Measurements from ENCODE around the gene DENND1A. TPM values are rescaled to one million over a fixed set of nuclear protein-coding genes. Genes with fewer than 3 reads are reported as not detected.

Gene DENND1A
- total and polyA plus RNA-seq, 2 of the 13 experiments (the other 11 are each of a cell fraction or from before 2014, with no cell fraction given): 14.8 to 30.1 TPM

DNA sequence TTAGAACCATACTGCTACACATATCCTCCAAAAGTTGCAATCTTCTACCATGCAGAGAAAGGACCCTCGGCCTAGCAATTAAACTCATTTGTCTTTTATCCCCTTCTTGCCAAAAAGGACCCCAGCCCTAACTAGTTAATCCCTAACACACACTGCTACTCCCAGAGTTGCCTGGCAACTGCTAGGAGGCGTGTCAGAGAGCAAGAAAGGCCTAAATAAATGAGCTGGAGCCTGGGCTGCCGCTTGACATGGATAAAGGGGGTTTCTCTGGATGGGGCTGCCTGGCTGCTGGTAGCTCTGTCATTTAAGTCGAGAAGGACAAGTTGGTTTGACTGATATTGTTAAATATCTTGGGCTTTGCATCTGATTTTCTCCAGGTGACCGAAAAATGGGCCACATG lies 379.1 kb downstream of the DENND1A start:
- no peaks in the 10 kb centered on the region for H3K79me2 ChIP-seq (ENCODE audit: insufficient read depth, low read length)
- ATAC-seq: no peak
- no peak overlapping the region for H3K4me2 ChIP-seq (ENCODE audit: low read depth, low read length)
- no peaks in the 10 kb centered on the region for H3K9me3 ChIP-seq (ENCODE audit: low read length)
- in situ Hi-C loops (cut with HindIII; ENCODE audit: extremely low pct_ligation_motif_present, low pct_unique_long_range_greater_than_20kb): no loop called here
- H3K4me3 ChIP-seq (replicated peaks in 1 of 3; ENCODE audit: insufficient read depth in 1 of 3, low read depth in 2 of 3, low read length in 3 of 3): no peak overlapping the region
- ChIA-PET POLR2A (no interaction called here), CTCF (ENCODE audit: low intra/inter-chr PET ratio, low total read pairs) (no interaction called here)
- H3K27me3 ChIP-seq (ENCODE audit: control insufficient read depth in 1 of 2, insufficient read depth in 2 of 2, low read length in 2 of 2): no peaks in the 10 kb centered on the region
- DNase-seq (ENCODE audit: low spot score): no peak
- WGBS (ENCODE audit: low lambda C conversion rate): 94% methylated on average over 4 of the region's 5 CpGs
- no TSS peak for BruUV-seq (replicated peaks)
- H4K20me1 ChIP-seq (ENCODE audit: insufficient read depth, low read length): no peaks in the 10 kb centered on the region
- no peak overlapping the region for H3K9ac ChIP-seq (ENCODE audit: insufficient read depth, low read depth, low read length)
- H2AFZ ChIP-seq (ENCODE audit: low read length): no peak overlapping the region
- H3K36me3 ChIP-seq (replicated peaks in 1 of 2; ENCODE audit: control insufficient read depth in 1 of 2, insufficient read depth in 2 of 2, low read length in 2 of 2): peaks cover 3 to 27% of the 10 kb centered on the region in 2 experiments; a peak in 4 of 5 replicates
- no peak for FAIRE-seq
- intact Hi-C loops (cut with micrococcal nuclease; ENCODE audit: unreplicated experiment): no loop called here
- no peaks in the 10 kb centered on the region for H3K4me1 ChIP-seq (ENCODE audit: insufficient read depth, low read length)
- no peak overlapping the region for H3K27ac ChIP-seq (ENCODE audit: extremely low read length, insufficient read depth, low read length)
- TF ChIP-seq EZH2 (conservative IDR thresholded peaks at IDR 0.05; ENCODE audit: low read depth, low read length): no peak

DNA sequence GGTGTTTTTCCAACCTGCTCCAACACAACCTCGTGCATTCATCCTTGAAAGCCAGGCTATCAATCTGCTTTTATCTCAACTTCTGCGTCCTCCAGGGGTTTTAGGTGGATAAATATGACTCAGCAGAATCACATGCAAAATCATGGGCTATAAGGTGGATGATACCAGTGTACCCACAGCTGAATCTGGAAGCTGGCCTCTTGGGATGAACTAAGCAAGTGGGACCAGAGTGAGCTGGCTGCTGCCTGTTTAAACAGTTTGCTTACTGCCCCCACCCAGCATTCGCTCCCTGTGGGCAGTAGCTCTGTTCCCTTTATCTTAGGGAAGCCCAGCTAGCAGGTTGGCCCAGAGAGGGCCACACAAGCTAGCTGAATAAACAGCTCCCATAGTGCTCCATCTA lies 379.9 kb downstream of the DENND1A start:
- CTCF ChIA-PET (ENCODE audit: low intra/inter-chr PET ratio, low total read pairs): no interaction called here
- Histone ChIP-seq H3K4me3 (replicated peaks in 1 of 3; ENCODE audit: insufficient read depth in 1 of 3, low read depth in 2 of 3, low read length in 3 of 3) (no peak overlapping the region), H2AFZ (ENCODE audit: low read length) (no peak overlapping the region), H3K36me3 (replicated peaks in 1 of 2; ENCODE audit: control insufficient read depth in 1 of 2, insufficient read depth in 2 of 2, low read length in 2 of 2) (peaks cover 1 to 19% of the 10 kb centered on the region in 2 experiments; a peak in 3 of 5 replicates), H3K9me3 (ENCODE audit: low read length) (no peaks in the 10 kb centered on the region), H3K79me2 (ENCODE audit: insufficient read depth, low read length) (no peaks in the 10 kb centered on the region), H3K9ac (ENCODE audit: insufficient read depth, low read depth, low read length) (no peak overlapping the region), H3K4me2 (ENCODE audit: low read depth, low read length) (no peak overlapping the region), H3K4me1 (ENCODE audit: insufficient read depth, low read length) (no peaks in the 10 kb centered on the region), H3K27me3 (ENCODE audit: control insufficient read depth in 1 of 2, insufficient read depth in 2 of 2, low read length in 2 of 2) (no peaks in the 10 kb centered on the region), H4K20me1 (ENCODE audit: insufficient read depth, low read length) (no peaks in the 10 kb centered on the region), H3K27ac (ENCODE audit: extremely low read length, insufficient read depth, low read length) (no peak overlapping the region)
- 90% methylated on average over 3 of the region's 3 CpGs for WGBS (ENCODE audit: low lambda C conversion rate)
- BruUV-seq (replicated peaks): no TSS peak
- POLR2A ChIA-PET: no interaction called here
- in situ Hi-C loops (cut with HindIII; ENCODE audit: extremely low pct_ligation_motif_present, low pct_unique_long_range_greater_than_20kb): no loop called here
- ATAC-seq: no peak
- no peak for FAIRE-seq
- no peak for DNase-seq (ENCODE audit: low spot score)
- intact Hi-C loops (cut with micrococcal nuclease; ENCODE audit: unreplicated experiment): no loop called here
- TF ChIP-seq SRF (IDR thresholded peaks at IDR 0.05; ENCODE audit: low read depth, low read length): no peak
- TF ChIP-seq MAFK (conservative IDR thresholded peaks at IDR 0.05 in 1 of 2, IDR thresholded peaks at IDR 0.05 in 1 of 2; ENCODE audit: low read length in 2 of 2): peak; percentile 54 to 64
- TF ChIP-seq MAFF (IDR thresholded peaks at IDR 0.05; ENCODE audit: low read depth, low read length): 0 out of 2 replicates have a peak, but pooled peaks have one; percentile 40
- peak; percentile 61 for TF ChIP-seq NFE2L2 (IDR thresholded peaks at IDR 0.05; ENCODE audit: low read length)
